ENCODE data around the gene MAPK8. TPM values are rescaled to one million over a fixed set of nuclear protein-coding genes. Genes with fewer than 3 reads are reported as not detected.

Gene MAPK8
- total and polyA plus RNA-seq, 9 of the 15 experiments (the other 6 are each of a cell fraction or from before 2014, with no cell fraction given), result 6.4 to 159 (median 71.0) TPM

- TF ChIP-seq CEBPZ (IDR thresholded peaks at IDR 0.05; ENCODE audit: borderline replicate concordance, low read depth, low read length), result no peak
- TF ChIP-seq HLTF (IDR thresholded peaks at IDR 0.05), result peak; percentile 58; the same call in 1 of the 2 replicates
- no peak for TF ChIP-seq SAFB (IDR thresholded peaks at IDR 0.05; ENCODE audit: borderline replicate concordance, low read depth, low read length)
- TF ChIP-seq ZNF217 (CRISPR knock-in tag; IDR thresholded peaks at IDR 0.05), result no peak
- TF ChIP-seq RFX5 (IDR thresholded peaks at IDR 0.05; ENCODE audit: low read depth, low read length), result no peak
- no peak for TF ChIP-seq ARHGAP35 (IDR thresholded peaks at IDR 0.05; ENCODE audit: partially characterized antibody)
- TF ChIP-seq PKNOX1 (IDR thresholded peaks at IDR 0.05), result peak; percentile 85
- TF ChIP-seq SIN3B (IDR thresholded peaks at IDR 0.05; ENCODE audit: low read depth), result no peak
- TF ChIP-seq SMAD2 (IDR thresholded peaks at IDR 0.05; ENCODE audit: low read depth, low read length), result no peak
- no peak for TF ChIP-seq NR1H2 (CRISPR knock-in tag; IDR thresholded peaks at IDR 0.05)
- no peak for TF ChIP-seq ZNF609 (CRISPR knock-in tag; IDR thresholded peaks at IDR 0.05; ENCODE audit: borderline replicate concordance)
- TF ChIP-seq ZFPM2 (CRISPR knock-in tag; IDR thresholded peaks at IDR 0.05), result no peak
- TF ChIP-seq TAL1 (IDR thresholded peaks at IDR 0.05), result no peak
- TF ChIP-seq SMARCA4 (IDR thresholded peaks at IDR 0.05), result peak; percentile 42; the same call in 1 of the 2 replicates
- no peak for TF ChIP-seq ELF1 (tag; IDR thresholded peaks at IDR 0.05)
- TF ChIP-seq HDAC6 (IDR thresholded peaks at IDR 0.05; ENCODE audit: low read depth, low read length), result no peak
- no peak for TF ChIP-seq ZFP91 (CRISPR knock-in tag; IDR thresholded peaks at IDR 0.05)
- TF ChIP-seq ZNF436 (CRISPR knock-in tag; IDR thresholded peaks at IDR 0.05), result no peak
- no peak for TF ChIP-seq KDM2B (CRISPR knock-in tag; IDR thresholded peaks at IDR 0.05)
These were observed 168.4 kb downstream of the MAPK8 start (continued) for GRCh38 chr10:48474765-48475365.

Measured in K562 (cell line).